ENCODE data around the gene SPATA13. TPM values are rescaled to one million over a fixed set of nuclear protein-coding genes. Genes with fewer than 3 reads are reported as not detected.

SPATA13 gene
- total and polyA plus RNA-seq, 2 donors (not counting 3 experiments of a cell fraction or from before 2014, with no cell fraction given) = 6.6 to 12.9 TPM

DNA sequence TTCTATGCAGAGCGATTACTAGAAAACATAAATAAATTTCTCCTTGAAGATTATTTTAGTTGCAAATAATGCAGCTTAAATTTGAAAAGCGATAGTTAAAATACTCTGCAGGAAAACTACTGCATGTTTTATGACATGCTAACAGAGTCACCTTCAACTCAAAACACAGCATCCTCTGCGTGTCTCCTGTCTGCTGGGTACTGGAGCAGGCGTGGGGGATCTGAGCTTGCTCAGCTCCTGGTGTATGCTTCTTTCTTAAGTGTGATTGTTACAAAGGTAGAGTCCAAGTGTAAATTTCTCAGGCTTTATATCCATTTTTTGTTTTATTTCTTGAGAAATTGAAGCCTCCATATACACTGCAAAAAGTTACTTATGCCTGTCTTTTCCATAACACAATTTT is 15.3 kb downstream of the SPATA13 start:
- CTCF ChIA-PET = interaction anchor here (0.6 to 1.3 kb wide), 3 partner anchors 15 to 276 kb away, joined by 3 read pairs; no protein-coding TSS in a partner anchor
- no TSS peak for BruUV-seq (replicated peaks)
- no peaks in the 10 kb centered on the region for H3K36me3 ChIP-seq (ENCODE audit: control insufficient read depth in 2 of 2, extremely low read depth in 1 of 2, insufficient read depth in 2 of 2, low read length in 2 of 2)

More for the DNA sequence above, 15.3 kb downstream of the SPATA13 start:
- H3K9me1 ChIP-seq (replicated peaks; ENCODE audit: control insufficient read depth, extremely low read depth, insufficient read depth, low read length) = no peaks in the 10 kb centered on the region
- no peak for FAIRE-seq
- H3K9me3 ChIP-seq (replicated peaks; ENCODE audit: control insufficient read depth, insufficient read depth, low read length) = no peaks in the 10 kb centered on the region
- DNase-seq (ENCODE audit: low read depth, low spot score) = no peak
- H3K27ac ChIP-seq (ENCODE audit: insufficient read depth, low read depth, low read length) = no peak overlapping the region
- H3K4me1 ChIP-seq (ENCODE audit: control insufficient read depth, extremely low read depth, insufficient read depth, low read length) = peaks cover 3% of the 10 kb centered on the region
- POLR2A ChIA-PET = no interaction called here
- H3K4me2 ChIP-seq (ENCODE audit: insufficient read depth, low read length) = no peak overlapping the region
- no peaks in the 10 kb centered on the region for H3K27me3 ChIP-seq (ENCODE audit: control insufficient read depth in 2 of 2, insufficient read depth in 2 of 2, low read length in 2 of 2)
- no peak overlapping the region for H3K4me3 ChIP-seq (replicated peaks in 1 of 3; ENCODE audit: insufficient read depth in 1 of 3, low read depth in 1 of 3, low read length in 3 of 3)
- no peak overlapping the region for H3K9ac ChIP-seq (replicated peaks; ENCODE audit: extremely low read depth, insufficient read depth, low read length)
- H2AFZ ChIP-seq (ENCODE audit: low read depth, low read length) = no peak overlapping the region
- no peaks in the 10 kb centered on the region for H4K20me1 ChIP-seq (replicated peaks; ENCODE audit: control insufficient read depth, extremely low read depth, insufficient read depth, low read length)
- H3K79me2 ChIP-seq (ENCODE audit: control insufficient read depth, insufficient read depth, low read length) = peaks cover 33% of the 10 kb centered on the region
- TF ChIP-seq JUN (IDR thresholded peaks at IDR 0.05; ENCODE audit: borderline replicate concordance, insufficient read depth, insufficient read length, low read depth) = no peak
- TF ChIP-seq GATA2 (IDR thresholded peaks at IDR 0.05; ENCODE audit: insufficient read depth, insufficient read length, low read depth, low read length) = no peak
- TF ChIP-seq, protein P1, sequence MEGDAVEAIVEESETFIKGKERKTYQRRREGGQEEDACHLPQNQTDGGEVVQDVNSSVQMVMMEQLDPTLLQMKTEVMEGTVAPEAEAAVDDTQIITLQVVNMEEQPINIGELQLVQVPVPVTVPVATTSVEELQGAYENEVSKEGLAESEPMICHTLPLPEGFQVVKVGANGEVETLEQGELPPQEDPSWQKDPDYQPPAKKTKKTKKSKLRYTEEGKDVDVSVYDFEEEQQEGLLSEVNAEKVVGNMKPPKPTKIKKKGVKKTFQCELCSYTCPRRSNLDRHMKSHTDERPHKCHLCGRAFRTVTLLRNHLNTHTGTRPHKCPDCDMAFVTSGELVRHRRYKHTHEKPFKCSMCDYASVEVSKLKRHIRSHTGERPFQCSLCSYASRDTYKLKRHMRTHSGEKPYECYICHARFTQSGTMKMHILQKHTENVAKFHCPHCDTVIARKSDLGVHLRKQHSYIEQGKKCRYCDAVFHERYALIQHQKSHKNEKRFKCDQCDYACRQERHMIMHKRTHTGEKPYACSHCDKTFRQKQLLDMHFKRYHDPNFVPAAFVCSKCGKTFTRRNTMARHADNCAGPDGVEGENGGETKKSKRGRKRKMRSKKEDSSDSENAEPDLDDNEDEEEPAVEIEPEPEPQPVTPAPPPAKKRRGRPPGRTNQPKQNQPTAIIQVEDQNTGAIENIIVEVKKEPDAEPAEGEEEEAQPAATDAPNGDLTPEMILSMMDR (IDR thresholded peaks at IDR 0.05; ENCODE audit: extremely low read depth in 1 of 2, insufficient read depth in 1 of 2, low read depth in 1 of 2, low read length in 2 of 2) = no peak
- no peak for TF ChIP-seq POLR2A (IDR thresholded peaks at IDR 0.05; ENCODE audit: low read depth, low read length)
- TF ChIP-seq, protein P2, sequence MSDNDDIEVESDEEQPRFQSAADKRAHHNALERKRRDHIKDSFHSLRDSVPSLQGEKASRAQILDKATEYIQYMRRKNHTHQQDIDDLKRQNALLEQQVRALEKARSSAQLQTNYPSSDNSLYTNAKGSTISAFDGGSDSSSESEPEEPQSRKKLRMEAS (IDR thresholded peaks at IDR 0.05; ENCODE audit: insufficient read depth, insufficient read length) = no peak
- TF ChIP-seq MYC (IDR thresholded peaks at IDR 0.05; ENCODE audit: low read depth, low read length) = no peak
- TF ChIP-seq POLR2AphosphoS5 (IDR thresholded peaks at IDR 0.05; ENCODE audit: insufficient read depth, low read depth, low read length) = no peak
- no peak for TF ChIP-seq EZH2 (IDR thresholded peaks at IDR 0.05; ENCODE audit: borderline replicate concordance, low read depth, low read length, severe bottlenecking)
- TF ChIP-seq FOS (IDR thresholded peaks at IDR 0.05; ENCODE audit: borderline replicate concordance, insufficient read depth, low read length) = no peak
- intact Hi-C loops (cut with micrococcal nuclease) = no loop called here
- dilution Hi-C loops (cut with MboI; ENCODE audit: extremely low pct_ligation_motif_present, low sequenced_read_pairs) = no loop called here

All from endothelial cell of umbilical vein (primary cell).